Measurements from ENCODE around the gene MCRIP2.
A peak's percentile ranks its signal among the peaks of the same experiment; 100 is the strongest.

Gene MCRIP2

DNA sequence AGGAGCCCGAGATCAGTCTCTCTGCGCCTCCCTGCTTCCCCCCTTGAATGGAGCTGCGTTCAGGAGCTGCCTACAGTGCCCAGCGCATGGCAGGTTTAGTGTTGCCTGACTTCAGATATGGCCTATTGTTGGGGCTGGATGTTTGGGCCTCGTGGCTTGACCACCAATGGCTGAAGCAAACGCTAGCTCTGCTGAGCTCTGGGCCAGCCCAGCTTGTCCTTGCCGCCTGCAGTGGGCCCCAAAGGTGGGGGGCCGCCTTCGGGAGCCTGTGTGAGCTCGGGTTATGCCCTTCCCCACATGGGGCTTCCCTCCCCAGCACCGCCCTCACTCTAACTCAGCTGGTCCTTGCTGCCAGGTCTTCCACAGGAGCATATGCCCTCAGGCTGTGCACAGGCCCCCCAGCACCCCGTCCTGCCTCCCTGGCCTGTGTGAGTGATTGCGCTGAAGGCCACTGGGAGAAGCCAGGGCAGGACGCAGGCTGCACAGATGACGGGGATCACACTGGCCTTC lies 3.5 kb upstream of the MCRIP2 start:
- no peak for DNase-seq (ENCODE audit: low read depth)
- TF ChIP-seq, protein P1, sequence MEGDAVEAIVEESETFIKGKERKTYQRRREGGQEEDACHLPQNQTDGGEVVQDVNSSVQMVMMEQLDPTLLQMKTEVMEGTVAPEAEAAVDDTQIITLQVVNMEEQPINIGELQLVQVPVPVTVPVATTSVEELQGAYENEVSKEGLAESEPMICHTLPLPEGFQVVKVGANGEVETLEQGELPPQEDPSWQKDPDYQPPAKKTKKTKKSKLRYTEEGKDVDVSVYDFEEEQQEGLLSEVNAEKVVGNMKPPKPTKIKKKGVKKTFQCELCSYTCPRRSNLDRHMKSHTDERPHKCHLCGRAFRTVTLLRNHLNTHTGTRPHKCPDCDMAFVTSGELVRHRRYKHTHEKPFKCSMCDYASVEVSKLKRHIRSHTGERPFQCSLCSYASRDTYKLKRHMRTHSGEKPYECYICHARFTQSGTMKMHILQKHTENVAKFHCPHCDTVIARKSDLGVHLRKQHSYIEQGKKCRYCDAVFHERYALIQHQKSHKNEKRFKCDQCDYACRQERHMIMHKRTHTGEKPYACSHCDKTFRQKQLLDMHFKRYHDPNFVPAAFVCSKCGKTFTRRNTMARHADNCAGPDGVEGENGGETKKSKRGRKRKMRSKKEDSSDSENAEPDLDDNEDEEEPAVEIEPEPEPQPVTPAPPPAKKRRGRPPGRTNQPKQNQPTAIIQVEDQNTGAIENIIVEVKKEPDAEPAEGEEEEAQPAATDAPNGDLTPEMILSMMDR (conservative IDR thresholded peaks at IDR 0.05; ENCODE audit: low read depth, low read length): no peak
- no peak overlapping the region for H3K4me3 ChIP-seq (ENCODE audit: low read depth, low read length)

DNA sequence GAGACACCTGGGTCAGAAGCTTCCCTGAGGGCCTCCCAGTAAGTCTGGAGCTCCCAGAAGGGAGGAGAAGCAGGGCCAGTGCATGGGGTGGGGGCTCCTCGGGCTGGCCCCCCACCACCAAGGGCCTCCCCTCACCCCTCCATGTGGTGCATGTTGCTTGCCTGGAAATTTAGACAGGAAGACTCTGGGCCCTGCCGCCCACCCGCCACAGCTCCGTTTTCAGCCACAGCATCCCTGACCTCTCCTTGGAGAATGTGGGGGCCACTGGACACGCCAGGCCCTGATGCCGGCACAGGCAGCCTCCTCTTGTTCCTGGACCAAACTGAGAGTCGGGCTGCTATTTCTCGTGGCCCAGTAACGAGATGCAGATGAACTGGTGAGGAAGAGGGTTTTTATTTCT lies 2.8 kb upstream of the MCRIP2 start:
- TF ChIP-seq, protein P1 (conservative IDR thresholded peaks at IDR 0.05; ENCODE audit: low read depth, low read length): no peak
- no peak overlapping the region for H3K4me3 ChIP-seq (ENCODE audit: low read depth, low read length)
- DNase-seq (ENCODE audit: low read depth): no peak

DNA sequence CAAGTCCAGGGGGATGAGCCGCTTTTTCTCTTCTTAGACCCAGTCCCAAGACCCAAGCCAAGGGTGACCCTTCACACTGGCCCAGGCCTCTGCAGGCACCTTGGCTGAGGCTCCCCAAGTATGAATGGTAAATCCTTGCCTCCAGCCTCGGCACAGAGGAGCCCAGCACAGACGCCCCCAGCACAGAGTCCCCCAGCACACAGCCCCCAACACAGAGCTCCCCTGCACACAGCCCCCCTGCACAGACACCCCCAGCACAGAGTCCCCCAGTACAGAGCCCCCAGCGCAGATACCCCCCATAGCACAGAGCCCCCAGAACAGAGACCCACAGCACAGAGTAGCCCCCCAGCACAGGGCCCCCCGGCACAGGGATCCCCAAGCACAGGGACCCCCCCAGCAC lies 1.0 kb upstream of the MCRIP2 start:
- TF ChIP-seq, protein P1 (conservative IDR thresholded peaks at IDR 0.05; ENCODE audit: low read depth, low read length): no peak
- no peak for DNase-seq (ENCODE audit: low read depth)
- no peak overlapping the region for H3K4me3 ChIP-seq (ENCODE audit: low read depth, low read length)

DNA sequence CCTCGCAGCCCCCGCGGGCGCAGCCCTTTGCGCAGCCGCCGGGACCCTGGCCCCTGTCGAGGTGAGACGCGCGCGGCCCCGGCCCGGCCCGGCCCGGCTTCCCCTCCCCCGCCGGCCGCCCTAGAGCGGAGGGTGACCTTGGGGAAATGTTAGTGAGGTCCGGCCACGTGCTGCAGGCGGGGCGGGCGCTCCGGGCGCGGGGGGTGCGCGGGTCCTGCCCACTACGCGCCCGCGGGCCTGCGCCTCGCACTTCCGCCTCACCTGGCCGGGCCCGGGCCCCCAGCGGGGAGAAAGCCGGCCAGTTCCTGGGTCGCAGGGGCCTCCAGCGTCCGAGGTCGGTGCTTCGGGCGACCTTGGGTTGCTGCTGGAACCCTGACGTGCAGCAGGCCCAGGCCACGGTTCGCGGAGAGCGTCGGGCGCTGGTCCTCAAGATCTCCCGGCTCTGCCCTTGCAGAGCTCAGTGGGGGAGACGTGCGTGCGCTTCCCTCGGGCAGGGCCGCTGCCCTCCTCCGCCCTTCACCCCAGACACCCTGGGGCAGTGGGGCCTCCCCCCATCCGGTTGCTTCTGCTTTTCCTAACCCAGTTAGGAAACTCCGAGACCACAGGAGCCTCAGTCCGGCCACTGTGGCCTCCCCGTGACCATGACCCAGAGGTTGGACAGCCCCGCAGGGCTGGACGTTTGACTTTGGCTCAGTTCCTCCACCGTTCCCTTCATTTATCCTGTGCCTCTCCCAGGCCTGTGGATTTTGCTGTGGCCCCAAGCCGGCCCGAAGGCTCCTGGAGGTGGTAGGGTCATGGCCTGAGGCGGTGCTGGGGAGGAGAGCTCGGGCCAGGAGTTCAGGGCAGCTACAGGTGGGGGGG lies 791 bp downstream of the MCRIP2 start:
- no peak for DNase-seq (ENCODE audit: low read depth)
- H3K4me3 ChIP-seq (ENCODE audit: low read depth, low read length): peak overlapping the region; percentile 59
- TF ChIP-seq, protein P1 (conservative IDR thresholded peaks at IDR 0.05; ENCODE audit: low read depth, low read length): no peak

DNA sequence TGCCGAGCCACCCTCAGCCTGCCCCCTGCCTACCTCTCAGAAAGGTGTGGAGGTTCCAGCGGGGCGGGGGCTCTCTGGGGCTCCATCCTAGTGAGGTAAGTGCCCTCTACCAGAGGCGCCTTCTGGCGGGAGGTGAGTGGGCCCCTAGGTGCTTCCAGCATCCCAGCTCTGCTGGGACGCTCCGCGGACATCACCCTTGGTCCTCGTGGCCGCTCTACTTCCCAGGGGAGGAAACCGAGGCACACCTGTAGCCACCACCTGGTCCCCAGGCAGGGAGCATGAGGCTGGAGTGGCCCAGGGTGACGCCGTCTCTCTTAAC lies 1.4 kb downstream of the MCRIP2 start:
- TF ChIP-seq, protein P1 (conservative IDR thresholded peaks at IDR 0.05; ENCODE audit: low read depth, low read length): no peak
- DNase-seq (ENCODE audit: low read depth): no peak
- no peak overlapping the region for H3K4me3 ChIP-seq (ENCODE audit: low read depth, low read length)

DNA sequence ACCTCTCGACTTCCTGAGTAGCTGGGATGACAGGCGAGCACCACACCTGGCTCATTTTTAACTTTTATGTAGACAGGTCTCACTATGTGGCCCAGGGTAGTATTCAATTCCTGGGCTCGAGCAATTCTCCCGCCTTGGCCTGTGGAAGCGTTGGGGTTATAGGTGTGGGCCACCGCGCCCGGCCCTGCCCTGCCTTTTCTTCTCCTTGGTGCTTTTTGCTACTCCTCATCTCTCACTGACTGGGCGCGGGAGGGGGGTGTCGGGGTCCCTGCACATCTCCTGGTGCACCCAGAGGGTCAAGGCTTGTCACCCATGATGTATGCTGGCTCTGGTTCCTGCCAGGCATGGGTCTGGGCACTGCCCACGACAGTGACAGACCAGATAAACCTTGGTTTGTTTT lies 2.9 kb downstream of the MCRIP2 start:
- no peak for DNase-seq (ENCODE audit: low read depth)
- TF ChIP-seq, protein P1 (conservative IDR thresholded peaks at IDR 0.05; ENCODE audit: low read depth, low read length): no peak
- H3K4me3 ChIP-seq (ENCODE audit: low read depth, low read length): no peak overlapping the region
